Mesendoderm (in vitro differentiated cells): ENCODE measurements around the gene PCGF2.

Source experiments
- DNase-seq: peaks from one replicate; pipeline ENCODE4 v3.0.0; 2013
- H2AK5ac ChIP-seq: 2 replicates; pipeline ENCODE4 v1.6.1; 2013; ENCODE audit warnings: low read length, inconsistent platforms
- H2BK120ac ChIP-seq: 2 replicates; pipeline ENCODE4 v1.6.1; 2013; ENCODE audit warnings: low read depth, mild to moderate bottlenecking, low read length, moderate library complexity, mixed read lengths
- H2BK15ac ChIP-seq: replicated peaks from 2 replicates; pipeline ENCODE4 v1.6.1; 2013; ENCODE audit warnings: low read depth, mild to moderate bottlenecking, moderate library complexity
- H2BK5ac ChIP-seq: 2 replicates; pipeline ENCODE4 v1.6.1; 2013; ENCODE audit warnings: low read length, inconsistent platforms
- H3K18ac ChIP-seq: 2 replicates; pipeline ENCODE4 v1.6.1; 2013; ENCODE audit warnings: mild to moderate bottlenecking, low read length, mixed read lengths
- H3K23ac ChIP-seq: one replicate; pipeline ENCODE4 v1.6.1; 2013; ENCODE audit warnings: low read length
- H3K27ac ChIP-seq: 2 replicates; pipeline ENCODE4 v1.5.1; 2013; ENCODE audit warnings: low read depth, mild to moderate bottlenecking, inconsistent platforms, low read length, moderate library complexity
- H3K27me3 ChIP-seq: 2 replicates; pipeline ENCODE4 v1.6.1; 2013; ENCODE audit warnings: low read length, control low read depth, mild to moderate bottlenecking, inconsistent platforms; ENCODE audit not compliant: insufficient read depth, poor library complexity
- H3K36me3 ChIP-seq: 2 replicates; pipeline ENCODE4 v1.6.1; 2013; ENCODE audit warnings: low read length, inconsistent platforms; ENCODE audit not compliant: control insufficient read depth, insufficient read depth
- H3K4ac ChIP-seq: one replicate; pipeline ENCODE4 v1.6.1; 2013; ENCODE audit warnings: low read depth, mild to moderate bottlenecking, low read length, moderate library complexity
- H3K4me1 ChIP-seq: 2 replicates; pipeline ENCODE4 v1.6.1; 2013; ENCODE audit warnings: low read depth, low read length, inconsistent platforms; ENCODE audit not compliant: control insufficient read depth
- H3K4me2 ChIP-seq: 2 replicates; pipeline ENCODE4 v1.6.1; 2013; ENCODE audit warnings: low read length
- H3K4me3 ChIP-seq: 2 replicates; pipeline ENCODE4 v1.5.1; 2013; ENCODE audit warnings: mild to moderate bottlenecking, low read length
- H3K56ac ChIP-seq: one replicate; pipeline ENCODE4 v1.6.1; 2013; ENCODE audit warnings: low read length
- H3K79me1 ChIP-seq: 2 replicates; pipeline ENCODE4 v1.6.1; 2013; ENCODE audit warnings: low read length, inconsistent platforms
- H3K79me2 ChIP-seq: 2 replicates; pipeline ENCODE4 v1.6.1; 2013; ENCODE audit warnings: mild to moderate bottlenecking, low read length; ENCODE audit not compliant: control insufficient read depth, insufficient read depth
- H3K9ac ChIP-seq: 2 replicates; pipeline ENCODE4 v1.6.1; 2013; ENCODE audit warnings: low read length, inconsistent platforms
- H4K5ac ChIP-seq: one replicate; pipeline ENCODE4 v1.6.1; 2013; ENCODE audit warnings: low read length
- H4K8ac ChIP-seq: one replicate; pipeline ENCODE4 v1.6.1; 2013; ENCODE audit warnings: low read depth, mild to moderate bottlenecking, control low read depth, low read length, moderate library complexity
- WGBS: extraction: QIAGEN DNeasy Blood & Tissue Kit; methylation state at CpG from one replicate; pipeline ENCODE4 v1.1.7; 2013; ENCODE audit warnings: low lambda C conversion rate, missing lambda C conversion rate; ENCODE audit not compliant: insufficient coverage; ENCODE audit errors: extremely low coverage; 5-methylcytosine and 5-hydroxymethylcytosine counted together

Gene PCGF2

GRCh38 chr17:38750312-38751121 is 2.4 kb upstream of the PCGF2 start:
- peak overlapping the region; percentile 46 for H3K27ac ChIP-seq
- no CpG with 5 or more reads among the region's 28 CpGs for WGBS
- DNase-seq: peak; percentile 57

GRCh38 chr17:38750044-38750311 is 1.8 kb upstream of the PCGF2 start:
- peak overlapping the region; percentile 28 for H3K18ac ChIP-seq
- no peak for DNase-seq
- H3K36me3 ChIP-seq: peaks cover 2% of the 10 kb centered on the region
- peak overlapping the region; percentile 93 for H3K56ac ChIP-seq
- H3K79me1 ChIP-seq: peaks cover 13% of the 10 kb centered on the region
- peak overlapping the region; percentile 75 for H3K23ac ChIP-seq
- H2BK5ac ChIP-seq: no peak overlapping the region
- peaks cover 19% of the 10 kb centered on the region for H3K4me1 ChIP-seq
- peak overlapping the region; percentile 65 for H3K4me3 ChIP-seq
- no peak overlapping the region for H4K5ac ChIP-seq
- H3K27me3 ChIP-seq: no peaks in the 10 kb centered on the region
- peak overlapping the region; percentile 95 for H3K4me2 ChIP-seq
- H2BK120ac ChIP-seq: peak overlapping the region; percentile 1
- H3K4ac ChIP-seq: no peak overlapping the region
- WGBS: no CpG with 5 or more reads among the region's 12 CpGs
- no peak overlapping the region for H2AK5ac ChIP-seq
- H3K9ac ChIP-seq: peak overlapping the region; percentile 85
- peaks cover 43% of the 10 kb centered on the region for H3K79me2 ChIP-seq
- H2BK15ac ChIP-seq: no peak overlapping the region
- no peak overlapping the region for H4K8ac ChIP-seq
- H3K27ac ChIP-seq: peak overlapping the region; percentile 46

More at GRCh38 chr17:38750312-38751121, 2.4 kb upstream of the PCGF2 start:
- Histone ChIP-seq H3K18ac (no peak overlapping the region), H2BK15ac (no peak overlapping the region), H3K79me2 (peaks cover 38% of the 10 kb centered on the region), H3K4me1 (peaks cover 19% of the 10 kb centered on the region), H3K79me1 (peaks cover 13% of the 10 kb centered on the region), H4K5ac (no peak overlapping the region), H3K27me3 (no peaks in the 10 kb centered on the region), H3K4me2 (peak overlapping the region; percentile 95), H3K4me3 (peak overlapping the region; percentile 65), H2BK120ac (no peak overlapping the region), H3K36me3 (peaks cover 2% of the 10 kb centered on the region), H3K9ac (peak overlapping the region; percentile 85), H2BK5ac (no peak overlapping the region), H3K23ac (peak overlapping the region; percentile 75), H3K4ac (no peak overlapping the region), H4K8ac (no peak overlapping the region), H2AK5ac (peak overlapping the region; percentile 11), H3K56ac (peak overlapping the region; percentile 93)

- H3K27ac ChIP-seq: peak overlapping the region; percentile 49
- peak; percentile 89 for DNase-seq
Measured at GRCh38 chr17:38749223-38750043, 1.3 kb upstream of the PCGF2 start.

GRCh38 chr17:38748892-38749222 is 721 bp upstream of the PCGF2 start:
- no peak for DNase-seq
- peak overlapping the region; percentile 2 for H4K8ac ChIP-seq
- no peaks in the 10 kb centered on the region for H3K27me3 ChIP-seq
- peak overlapping the region; percentile 41 for H2BK5ac ChIP-seq
- H3K4me1 ChIP-seq: peaks cover 21% of the 10 kb centered on the region
- H4K5ac ChIP-seq: no peak overlapping the region
- peak overlapping the region; percentile 95 for H3K4me2 ChIP-seq
- H3K79me1 ChIP-seq: peaks cover 10% of the 10 kb centered on the region
- peak overlapping the region; percentile 48 for H3K23ac ChIP-seq
- no peaks in the 10 kb centered on the region for H3K36me3 ChIP-seq
- no CpG with 5 or more reads among the region's 32 CpGs for WGBS
- H3K4ac ChIP-seq: peak overlapping the region; percentile 89
- H2AK5ac ChIP-seq: no peak overlapping the region
- H3K27ac ChIP-seq: peak overlapping the region; percentile 49
- H3K56ac ChIP-seq: peak overlapping the region; percentile 97
- peaks cover 47% of the 10 kb centered on the region for H3K79me2 ChIP-seq
- H3K4me3 ChIP-seq: peak overlapping the region; percentile 57
- H3K9ac ChIP-seq: peak overlapping the region; percentile 69
- H3K18ac ChIP-seq: peak overlapping the region; percentile 82
- H2BK120ac ChIP-seq: no peak overlapping the region
- H2BK15ac ChIP-seq: no peak overlapping the region

More at GRCh38 chr17:38749223-38750043, 1.3 kb upstream of the PCGF2 start:
- H3K27me3 ChIP-seq: no peaks in the 10 kb centered on the region
- no peaks in the 10 kb centered on the region for H3K36me3 ChIP-seq
- peak overlapping the region; percentile 48 for H2BK5ac ChIP-seq
- no peak overlapping the region for H2AK5ac ChIP-seq
- H3K4me2 ChIP-seq: peak overlapping the region; percentile 95
- H4K5ac ChIP-seq: no peak overlapping the region
- peak overlapping the region; percentile 2 for H4K8ac ChIP-seq
- H3K56ac ChIP-seq: peak overlapping the region; percentile 97
- H3K4me3 ChIP-seq: peak overlapping the region; percentile 65
- WGBS: no CpG with 5 or more reads among the region's 79 CpGs
- H3K4ac ChIP-seq: peak overlapping the region; percentile 89
- peak overlapping the region; percentile 82 for H3K18ac ChIP-seq
- peak overlapping the region; percentile 1 for H2BK120ac ChIP-seq
- H2BK15ac ChIP-seq: no peak overlapping the region
- H3K4me1 ChIP-seq: peaks cover 19% of the 10 kb centered on the region
- H3K9ac ChIP-seq: peak overlapping the region; percentile 85
- H3K79me1 ChIP-seq: peaks cover 10% of the 10 kb centered on the region
- H3K79me2 ChIP-seq: peaks cover 45% of the 10 kb centered on the region
- peak overlapping the region; percentile 48 for H3K23ac ChIP-seq

GRCh38 chr17:38747463-38748148 is 530 bp downstream of the PCGF2 start:
- Histone ChIP-seq H3K23ac (peak overlapping the region; percentile 95), H4K8ac (peak overlapping the region; percentile 59), H3K36me3 (peaks cover under 1% of the 10 kb centered on the region), H2AK5ac (peak overlapping the region; percentile 71), H3K79me1 (peaks cover 7% of the 10 kb centered on the region), H4K5ac (no peak overlapping the region), H3K56ac (peak overlapping the region; percentile 99), H3K4me3 (peak overlapping the region; percentile 94), H2BK15ac (no peak overlapping the region), H3K4ac (peak overlapping the region; percentile 98), H3K4me2 (peak overlapping the region; percentile 89), H3K4me1 (peaks cover 22% of the 10 kb centered on the region), H3K79me2 (peaks cover 50% of the 10 kb centered on the region), H3K9ac (peak overlapping the region; percentile 98), H3K27me3 (no peaks in the 10 kb centered on the region), H2BK5ac (peak overlapping the region; percentile 97), H2BK120ac (peak overlapping the region; percentile 74), H3K18ac (peak overlapping the region; percentile 96), H3K27ac (peak overlapping the region; percentile 91)
- no CpG with 5 or more reads among the region's 64 CpGs for WGBS
- peak; percentile 54 for DNase-seq
